IMR-90 (cell line): ENCODE results near the gene ELAVL1. TPM values are rescaled to one million over a fixed set of nuclear protein-coding genes. Genes with fewer than 3 reads are reported as not detected.

Experiments used
- ATAC-seq: fragments of 200-7000 bp; cut with Tn5 transposase; 2 replicates; pipeline ENCODE4 v1.9.1; 2020; ENCODE audit warnings: low read depth, mild to moderate bottlenecking, moderate library complexity
- BruUV-seq: library from RNA; stranded (reverse); fragments of 400-500 nt; replicated peaks from 2 replicates; lab custom pipeline; 2021; lab: Mats Ljungman, UMichigan
- CTCF ChIA-PET: fragments of 300-600 bp; formaldehyde crosslinking; extraction: SDS; loops from one replicate; lab custom pipeline; 2021; ENCODE audit warnings: antibody characterized with exemption; lab: Yijun Ruan, JAX
- POLR2A ChIA-PET: fragments of 300-600 bp; sonication (Branson Sonifier 250); formaldehyde crosslinking; loops from one replicate; lab custom pipeline; 2022; ENCODE audit warnings: antibody characterized with exemption; ENCODE audit not compliant: unreplicated experiment; lab: Charles Lee
- DNase-seq: peaks from one replicate; pipeline ENCODE4 v3.0.0; 2013
- H2AFZ ChIP-seq: replicated peaks from 2 replicates; pipeline ENCODE3; 2013; ENCODE audit warnings: low read length, mild to moderate bottlenecking; ENCODE audit not compliant: poor library complexity
- H2AK5ac ChIP-seq: 2 replicates; pipeline ENCODE4 v1.6.1; 2013; ENCODE audit warnings: low read depth, low read length, inconsistent platforms
- H2AK9ac ChIP-seq: replicated peaks from 2 replicates; pipeline ENCODE3; 2013; ENCODE audit warnings: mild to moderate bottlenecking, low read depth, low read length, moderate library complexity; ENCODE audit not compliant: poor library complexity
- H2BK120ac ChIP-seq: 2 replicates; pipeline ENCODE4 v1.6.1; 2013; ENCODE audit warnings: low read depth, low read length, inconsistent platforms
- H2BK15ac ChIP-seq: 3 replicates; pipeline ENCODE4 v1.6.1; 2013; ENCODE audit warnings: low read depth, low read length, inconsistent platforms
- H2BK20ac ChIP-seq: 2 replicates; pipeline ENCODE4 v1.6.1; 2013; ENCODE audit warnings: low read depth, mild to moderate bottlenecking, inconsistent platforms, low read length, moderate library complexity
- H2BK5ac ChIP-seq: 2 replicates; pipeline ENCODE4 v1.6.1; 2013; ENCODE audit warnings: mild to moderate bottlenecking, low read depth, low read length, inconsistent platforms; ENCODE audit not compliant: poor library complexity, severe bottlenecking
- H3K14ac ChIP-seq: replicated peaks from 2 replicates; pipeline ENCODE4 v1.6.1; 2013; ENCODE audit warnings: low read depth, low read length, inconsistent platforms
- H3K18ac ChIP-seq: 2 replicates; pipeline ENCODE4 v1.6.1; 2013; ENCODE audit warnings: low read depth, low read length, control low read depth
- H3K23ac ChIP-seq: 2 replicates; pipeline ENCODE4 v1.6.1; 2013; ENCODE audit warnings: low read depth, low read length, inconsistent platforms
- H3K27ac ChIP-seq: 2 replicates; pipeline ENCODE4 v1.5.1; 2013; ENCODE audit warnings: mild to moderate bottlenecking, control low read depth, low read length; ENCODE audit not compliant: insufficient read depth
- H3K27me3 ChIP-seq: 2 replicates; pipeline ENCODE4 v1.6.1; 2013; ENCODE audit warnings: low read length; ENCODE audit not compliant: control insufficient read depth, insufficient read depth
- H3K36me3 ChIP-seq: 2 replicates; pipeline ENCODE4 v1.6.1; 2013; ENCODE audit warnings: low read length, mixed read lengths; ENCODE audit not compliant: control insufficient read depth, insufficient read depth
- H3K4ac ChIP-seq: 2 replicates; pipeline ENCODE4 v1.6.1; 2013; ENCODE audit warnings: low read depth, low read length, inconsistent platforms
- H3K4me1 ChIP-seq: 2 replicates; pipeline ENCODE4 v1.6.1; 2013; ENCODE audit warnings: low read length, mixed read lengths; ENCODE audit not compliant: control insufficient read depth, insufficient read depth
- H3K4me2 ChIP-seq: 2 replicates; pipeline ENCODE4 v1.6.1; 2013; ENCODE audit warnings: low read depth, mild to moderate bottlenecking, control low read depth, low read length, moderate library complexity
- H3K4me3 ChIP-seq: 2 replicates; pipeline ENCODE4 v1.5.1; 2013; ENCODE audit warnings: low read depth, mild to moderate bottlenecking, control low read depth, low read length, moderate library complexity; ENCODE audit not compliant: insufficient read depth
- H3K56ac ChIP-seq: 2 replicates; pipeline ENCODE4 v1.6.1; 2013; ENCODE audit warnings: low read length, inconsistent platforms; ENCODE audit not compliant: insufficient read depth; ENCODE audit errors: extremely low read depth
- H3K79me1 ChIP-seq, 2 experiments: 2 replicates each; pipeline ENCODE4 v1.6.1; 2013; ENCODE audit warnings: low read length in 2 of 2, inconsistent platforms in 1 of 2, low read depth in 1 of 2
- H3K9ac ChIP-seq: 2 replicates; pipeline ENCODE4 v1.6.1; 2013; ENCODE audit warnings: low read depth, low read length, control low read depth
- H3K9me1 ChIP-seq: 2 replicates; pipeline ENCODE4 v1.6.1; 2013; ENCODE audit warnings: low read length, inconsistent platforms; ENCODE audit not compliant: insufficient read depth
- H3K9me3 ChIP-seq: 2 replicates; pipeline ENCODE4 v1.6.1; 2013; ENCODE audit warnings: low read length; ENCODE audit not compliant: control insufficient read depth, insufficient read depth
- H4K20me1 ChIP-seq: 2 replicates; pipeline ENCODE4 v1.6.1; 2013; ENCODE audit warnings: low read length, inconsistent platforms; ENCODE audit not compliant: insufficient read depth
- H4K5ac ChIP-seq: 2 replicates; pipeline ENCODE4 v1.6.1; 2013; ENCODE audit warnings: mild to moderate bottlenecking, low read depth, low read length, control low read depth
- H4K8ac ChIP-seq, 2 experiments: 2 replicates each; pipeline ENCODE4 v1.6.1; 2013; ENCODE audit warnings: low read depth in 2 of 2, low read length in 2 of 2, control low read depth in 1 of 2, inconsistent platforms in 1 of 2
- H4K91ac ChIP-seq: 2 replicates; pipeline ENCODE4 v1.6.1; 2013; ENCODE audit warnings: low read depth, low read length, inconsistent platforms; ENCODE audit not compliant: insufficient read depth
- BHLHE40 ChIP-seq: fragments of 150-350 bp; IDR thresholded peaks from 2 replicates; pipeline ENCODE4 v1.6.1; 2016; ENCODE audit warnings: mild to moderate bottlenecking, low read depth, low read length
- CEBPB ChIP-seq: IDR thresholded peaks from 2 replicates; pipeline ENCODE4 v1.6.1; 2012; ENCODE audit warnings: low read depth, low read length, improper control_type of control experiment
- CHD1 ChIP-seq: IDR thresholded peaks from 2 replicates; pipeline ENCODE4 v1.6.1; 2012; ENCODE audit warnings: low read depth, low read length, improper control_type of control experiment
- FOS ChIP-seq: fragments of 150-350 bp; IDR thresholded peaks from 2 replicates; pipeline ENCODE4 v1.6.1; 2016; ENCODE audit warnings: low read depth, low read length
- MAFK ChIP-seq: IDR thresholded peaks from 2 replicates; pipeline ENCODE4 v1.6.1; 2012; ENCODE audit warnings: low read depth, low read length, improper control_type of control experiment
- MAZ ChIP-seq: IDR thresholded peaks from 2 replicates; pipeline ENCODE4 v1.6.1; 2012; ENCODE audit warnings: low read depth, mild to moderate bottlenecking, low read length, improper control_type of control experiment, moderate library complexity, borderline replicate concordance
- MXI1 ChIP-seq: IDR thresholded peaks from 2 replicates; pipeline ENCODE4 v1.6.1; 2012; ENCODE audit warnings: low read depth, mild to moderate bottlenecking, low read length, moderate library complexity, borderline replicate concordance
- NFE2L2 ChIP-seq: fragments of 150-350 bp; IDR thresholded peaks from 2 replicates; pipeline ENCODE4 v1.6.1; 2016; ENCODE audit warnings: low read depth, mild to moderate bottlenecking, low read length
- RAD21 ChIP-seq: IDR thresholded peaks from 2 replicates; pipeline ENCODE4 v1.6.1; 2012; ENCODE audit warnings: low read length, improper control_type of control experiment
- RCOR1 ChIP-seq: IDR thresholded peaks from 2 replicates; pipeline ENCODE4 v1.6.1; 2012; ENCODE audit warnings: mild to moderate bottlenecking, low read length, improper control_type of control experiment; ENCODE audit not compliant: insufficient replicate concordance
- RFX5 ChIP-seq: IDR thresholded peaks from 2 replicates; pipeline ENCODE4 v1.8.0; 2012; ENCODE audit warnings: low read depth, mild to moderate bottlenecking, low read length, moderate library complexity
- SMC3 ChIP-seq: fragments of 150-350 bp; IDR thresholded peaks from 2 replicates; pipeline ENCODE4 v1.6.1; 2016; ENCODE audit warnings: low read depth, mild to moderate bottlenecking, antibody characterized with exemption, low read length, moderate library complexity
- WGBS, 2 experiments: methylation state at CpG; one replicate each; pipeline versions ENCODE4 v1.1.5 to v1.1.7; 2013; ENCODE audit warnings: missing lambda C conversion rate in 2 of 2; ENCODE audit not compliant: insufficient read length in 1 of 2; ENCODE audit errors: extremely low coverage in 2 of 2; 5-methylcytosine and 5-hydroxymethylcytosine counted together
- dilution Hi-C: fragments of 300-500 bp; cut with HindIII; formaldehyde crosslinking; loops from one replicate; pipeline ENCODE4 v1.14.3; 2018; ENCODE audit warnings: low sequenced_read_pairs; ENCODE audit not compliant: unreplicated experiment
- in situ Hi-C: fragments of 300-500 bp; cut with MboI; formaldehyde crosslinking; loops from 3 replicates; pipeline ENCODE4 v1.14.3; 2019; ENCODE audit warnings: low sequenced_read_pairs, inconsistent platforms, mixed read lengths
- intact Hi-C: fragments of 100-400 bp; cut with micrococcal nuclease; formaldehyde crosslinking; loops from 2 replicates; pipeline ENCODE4 v1.10.0; 2022
- polyA plus RNA-seq, 3 experiments: library from polyadenylated mRNA; depleted of rRNA; stranded (reverse); fragments of >200 nt; gene quantifications; 2 replicates each; pipeline ENCODE4 v1.2.3, GENCODE V29; 2012; ENCODE audit warnings: low replicate concordance in 1 of 3
- total RNA-seq: library from RNA; depleted of rRNA; stranded (reverse); fragments of >200 nt; gene quantifications from 2 replicates; pipeline ENCODE4 v1.2.3, GENCODE V29; 2012
- TF ChIP-seq, protein P1 (sequence below): fragments of 150-350 bp; IDR thresholded peaks from 2 replicates; pipeline ENCODE4 v1.6.1; 2017; ENCODE audit warnings: mild to moderate bottlenecking, antibody characterized with exemption, low read length, low read depth
- TF ChIP-seq, protein P2 (sequence below): fragments of 150-350 bp; IDR thresholded peaks from 2 replicates; pipeline ENCODE4 v1.6.1; 2016; ENCODE audit warnings: low read depth, mild to moderate bottlenecking, low read length, moderate library complexity, borderline replicate concordance

The ELAVL1 gene
- total and polyA plus RNA-seq, 2 of the 4 experiments (the other 2 are of a cell fraction), result 55.6 to 59.0 TPM

DNA sequence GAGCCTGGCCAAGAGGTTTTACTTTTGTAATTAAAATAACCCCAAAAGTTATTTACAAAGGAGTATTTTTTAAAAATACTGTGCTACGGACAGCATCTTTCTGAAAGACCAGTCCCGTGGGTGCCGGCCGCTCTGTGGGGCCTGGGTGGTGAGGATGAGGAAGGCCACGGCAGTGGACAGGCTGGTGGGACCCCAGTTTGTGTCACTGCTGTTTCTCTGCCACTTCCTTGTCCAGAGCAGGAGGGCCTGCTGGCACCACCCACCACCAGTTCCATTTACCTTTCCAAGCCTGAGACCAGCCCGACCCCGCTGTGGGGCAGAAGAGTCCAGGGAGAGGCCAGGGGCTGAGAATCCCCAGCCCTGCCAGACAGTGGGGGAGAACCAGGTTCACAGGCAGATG lies 23.8 kb downstream of the ELAVL1 start:
- Histone ChIP-seq H3K4me3 (no peak overlapping the region), H3K9me3 (no peaks in the 10 kb centered on the region), H3K18ac (no peak overlapping the region), H3K56ac (no peak overlapping the region), H3K9me1 (peaks cover 16% of the 10 kb centered on the region), H3K36me3 (peaks cover 69% of the 10 kb centered on the region), H4K8ac (no peak overlapping the region), H3K9ac (no peak overlapping the region), H3K4ac (no peak overlapping the region), H2BK5ac (no peak overlapping the region), H4K20me1 (peaks cover 94% of the 10 kb centered on the region), H2AFZ (no peak overlapping the region), H2BK15ac (no peak overlapping the region), H2AK5ac (no peak overlapping the region), H3K23ac (no peak overlapping the region), H2BK20ac (no peak overlapping the region), H2BK120ac (no peak overlapping the region), H3K79me1 (peaks cover 39 to 74% of the 10 kb centered on the region in 2 experiments), H2AK9ac (no peak overlapping the region), H3K4me2 (no peak overlapping the region), H4K5ac (no peak overlapping the region), H4K91ac (no peak overlapping the region), H3K14ac (no peak overlapping the region), H3K4me1 (peaks cover 4% of the 10 kb centered on the region), H3K27me3 (no peaks in the 10 kb centered on the region), H3K27ac (no peak overlapping the region)
- ChIA-PET CTCF (no interaction called here), POLR2A (no interaction called here)
- DNase-seq, result no peak
- TF ChIP-seq, protein P1, sequence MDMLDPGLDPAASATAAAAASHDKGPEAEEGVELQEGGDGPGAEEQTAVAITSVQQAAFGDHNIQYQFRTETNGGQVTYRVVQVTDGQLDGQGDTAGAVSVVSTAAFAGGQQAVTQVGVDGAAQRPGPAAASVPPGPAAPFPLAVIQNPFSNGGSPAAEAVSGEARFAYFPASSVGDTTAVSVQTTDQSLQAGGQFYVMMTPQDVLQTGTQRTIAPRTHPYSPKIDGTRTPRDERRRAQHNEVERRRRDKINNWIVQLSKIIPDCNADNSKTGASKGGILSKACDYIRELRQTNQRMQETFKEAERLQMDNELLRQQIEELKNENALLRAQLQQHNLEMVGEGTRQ, result no peak
- TF ChIP-seq CEBPB (no peak), FOS (no peak), RCOR1 (no peak), RAD21 (no peak), MAFK (no peak), SMC3 (no peak), BHLHE40 (no peak), MXI1 (no peak), NFE2L2 (no peak), MAZ (no peak), CHD1 (no peak), RFX5 (no peak)
- TF ChIP-seq, protein P2, sequence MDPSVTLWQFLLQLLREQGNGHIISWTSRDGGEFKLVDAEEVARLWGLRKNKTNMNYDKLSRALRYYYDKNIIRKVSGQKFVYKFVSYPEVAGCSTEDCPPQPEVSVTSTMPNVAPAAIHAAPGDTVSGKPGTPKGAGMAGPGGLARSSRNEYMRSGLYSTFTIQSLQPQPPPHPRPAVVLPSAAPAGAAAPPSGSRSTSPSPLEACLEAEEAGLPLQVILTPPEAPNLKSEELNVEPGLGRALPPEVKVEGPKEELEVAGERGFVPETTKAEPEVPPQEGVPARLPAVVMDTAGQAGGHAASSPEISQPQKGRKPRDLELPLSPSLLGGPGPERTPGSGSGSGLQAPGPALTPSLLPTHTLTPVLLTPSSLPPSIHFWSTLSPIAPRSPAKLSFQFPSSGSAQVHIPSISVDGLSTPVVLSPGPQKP, result no peak
- whole genome bisulfite sequencing, 2 experiments, result no CpG with 5 or more reads among the region's 7 CpGs
- dilution Hi-C loops (no loop called here), intact Hi-C loops (no loop called here), in situ Hi-C loops (no loop called here)
- ATAC-seq, result no peak
- BruUV-seq, result no TSS peak
